Loucy (cell line): ENCODE results near the gene HASPIN.

Experiments
- H2AFZ ChIP-seq: fragments of 200-600 bp; sonication (generic); 2 replicates; pipeline ENCODE4 v1.6.0; 2016; ENCODE audit warnings: antibody characterized with exemption, mild to moderate bottlenecking, low read length, moderate library complexity
- H3F3A ChIP-seq: fragments of 200-600 bp; 2 replicates; pipeline ENCODE4 v1.6.0; 2016; ENCODE audit warnings: antibody characterized with exemption, low read depth, mild to moderate bottlenecking
- H3K27me3 ChIP-seq: fragments of 200-600 bp; sonication (generic); 2 replicates; pipeline ENCODE4 v1.6.1; 2014; ENCODE audit warnings: low read length, mild to moderate bottlenecking; ENCODE audit not compliant: insufficient read depth, poor library complexity, severe bottlenecking
- H3K36me3 ChIP-seq: fragments of 200-600 bp; sonication (generic); 2 replicates; pipeline ENCODE4 v1.6.1; 2016; ENCODE audit warnings: low read length; ENCODE audit not compliant: insufficient read depth
- H3K4me1 ChIP-seq: fragments of 200-600 bp; sonication (generic); 2 replicates; pipeline ENCODE4 v1.5.1; 2014; ENCODE audit warnings: low read length, mild to moderate bottlenecking; ENCODE audit not compliant: insufficient read depth, poor library complexity, severe bottlenecking
- H3K4me2 ChIP-seq: fragments of 200-600 bp; sonication (generic); 2 replicates; pipeline ENCODE4 v1.6.0; 2014; ENCODE audit warnings: antibody characterized with exemption, low read length, low read depth, mild to moderate bottlenecking; ENCODE audit not compliant: poor library complexity, severe bottlenecking
- H3K4me3 ChIP-seq: fragments of 200-600 bp; sonication (generic); 2 replicates; pipeline ENCODE4 v1.5.1; 2014; ENCODE audit warnings: low read length, mild to moderate bottlenecking, mixed read lengths; ENCODE audit not compliant: poor library complexity, severe bottlenecking
- H3K79me2 ChIP-seq: fragments of 200-600 bp; sonication (generic); 2 replicates; pipeline ENCODE4 v1.6.1; 2014; ENCODE audit warnings: low read length; ENCODE audit not compliant: insufficient read depth
- H3K9ac ChIP-seq: fragments of 200-600 bp; sonication (generic); 2 replicates; pipeline ENCODE4 v1.6.0; 2014; ENCODE audit warnings: mild to moderate bottlenecking, low read depth, low read length, moderate library complexity; ENCODE audit not compliant: poor library complexity, severe bottlenecking
- H3K9me2 ChIP-seq: fragments of 200-600 bp; sonication (generic); replicated peaks from 2 replicates; pipeline ENCODE4 v1.6.1; 2016; ENCODE audit warnings: low read depth, low read length, mixed read lengths
- H3K9me3 ChIP-seq: fragments of 200-600 bp; sonication (generic); 2 replicates; pipeline ENCODE4 v1.6.1; 2014; ENCODE audit warnings: mild to moderate bottlenecking, antibody characterized with exemption, low read length, low read depth; ENCODE audit not compliant: insufficient read depth
- H4K20me1 ChIP-seq: fragments of 200-600 bp; sonication (generic); 2 replicates; pipeline ENCODE4 v1.6.0; 2014; ENCODE audit warnings: antibody characterized with exemption, low read length, mild to moderate bottlenecking; ENCODE audit not compliant: insufficient read depth, poor library complexity, severe bottlenecking
- CTCF ChIP-seq: fragments of 200-600 bp; sonication (generic); conservative IDR thresholded peaks from 2 replicates; pipeline ENCODE4 v1.5.1; 2014; ENCODE audit warnings: mild to moderate bottlenecking, antibody characterized with exemption, low read length
- EZH2phosphoT487 ChIP-seq: fragments of 200-600 bp; IDR thresholded peaks from 2 replicates; pipeline ENCODE4 v1.6.1; 2018; ENCODE audit warnings: antibody characterized with exemption, mild to moderate bottlenecking, moderate library complexity, borderline replicate concordance

HASPIN gene

GRCh38 chr17:3722716-3723115 is 987 bp upstream of the HASPIN start:
- Histone ChIP-seq H3K9me3 (no peaks in the 10 kb centered on the region), H3F3A (no peaks in the 10 kb centered on the region), H3K4me1 (peaks cover 68% of the 10 kb centered on the region), H3K4me3 (peak overlapping the region; percentile 95), H3K36me3 (peaks cover under 1% of the 10 kb centered on the region; the same call in 1 of the 2 replicates), H3K4me2 (peak overlapping the region; percentile 88), H3K9me2 (no peaks in the 10 kb centered on the region), H3K9ac (peak overlapping the region; percentile 95), H3K79me2 (peaks cover 78% of the 10 kb centered on the region), H3K27me3 (no peaks in the 10 kb centered on the region), H4K20me1 (peaks cover 19% of the 10 kb centered on the region), H2AFZ (no peak overlapping the region)
- no peak for TF ChIP-seq EZH2phosphoT487
- TF ChIP-seq CTCF: no peak

- peak overlapping the region; percentile 95 for H3K9ac ChIP-seq
- no peaks in the 10 kb centered on the region for H3K27me3 ChIP-seq
- peak overlapping the region; percentile 84 for H2AFZ ChIP-seq
- H3K9me2 ChIP-seq: no peaks in the 10 kb centered on the region
- H4K20me1 ChIP-seq: peaks cover 19% of the 10 kb centered on the region
- H3K4me2 ChIP-seq: peak overlapping the region; percentile 88
- no peak for TF ChIP-seq EZH2phosphoT487
- no peak for TF ChIP-seq CTCF
- no peaks in the 10 kb centered on the region for H3F3A ChIP-seq
- peak overlapping the region; percentile 95 for H3K4me3 ChIP-seq
- no peaks in the 10 kb centered on the region; the same call in 1 of the 2 replicates for H3K36me3 ChIP-seq
- H3K4me1 ChIP-seq: peaks cover 69% of the 10 kb centered on the region
- H3K9me3 ChIP-seq: no peaks in the 10 kb centered on the region
- peaks cover 81% of the 10 kb centered on the region for H3K79me2 ChIP-seq
Measured at GRCh38 chr17:3723188-3723555, 531 bp upstream of the HASPIN start.

- Histone ChIP-seq H3K27me3 (no peaks in the 10 kb centered on the region), H3K9me3 (no peaks in the 10 kb centered on the region), H2AFZ (peak overlapping the region; percentile 88; the same call in 1 of the 2 replicates), H3K4me2 (peak overlapping the region; percentile 97), H3K36me3 (no peaks in the 10 kb centered on the region; the same call in 1 of the 2 replicates), H3F3A (no peaks in the 10 kb centered on the region), H3K79me2 (peaks cover 81% of the 10 kb centered on the region), H4K20me1 (peaks cover 19% of the 10 kb centered on the region), H3K4me3 (peak overlapping the region; percentile 95), H3K9me2 (no peaks in the 10 kb centered on the region), H3K4me1 (peaks cover 60% of the 10 kb centered on the region), H3K9ac (peak overlapping the region; percentile 95)
- TF ChIP-seq CTCF: no peak
- no peak for TF ChIP-seq EZH2phosphoT487
Measured at GRCh38 chr17:3724378-3725077, 825 bp downstream of the HASPIN start.
